Hepatocyte (in vitro differentiated cells): ENCODE results near the gene SYT1. TPM values are rescaled to one million over a fixed set of nuclear protein-coding genes. Genes with fewer than 3 reads are reported as not detected.

Experiments used
- DNase-seq: peaks from one replicate; pipeline ENCODE4 v3.0.0-alpha.2; 2016; ENCODE audit warnings: low spot score
- H2AFZ ChIP-seq: fragments of 200-600 bp; sonication (generic); 2 replicates; pipeline ENCODE4 v1.6.0; 2016; ENCODE audit warnings: antibody characterized with exemption, mild to moderate bottlenecking
- H3K27ac ChIP-seq: fragments of 200-600 bp; sonication (generic); 2 replicates; pipeline ENCODE4 v1.5.1; 2016; ENCODE audit warnings: mild to moderate bottlenecking
- H3K27me3 ChIP-seq: fragments of 200-600 bp; sonication (generic); 2 replicates; pipeline ENCODE4 v1.6.1; 2016
- H3K36me3 ChIP-seq: fragments of 200-600 bp; sonication (generic); replicated peaks from 2 replicates; pipeline ENCODE4 v1.5.1; 2016; ENCODE audit warnings: low read depth; ENCODE audit not compliant: insufficient read depth
- H3K4me1 ChIP-seq: fragments of 200-600 bp; sonication (generic); 2 replicates; pipeline ENCODE4 v1.5.1; 2016; ENCODE audit warnings: mild to moderate bottlenecking, moderate library complexity; ENCODE audit not compliant: insufficient read depth
- H3K4me2 ChIP-seq: fragments of 200-600 bp; sonication (generic); 2 replicates; pipeline ENCODE4 v1.6.0; 2016
- H3K4me3 ChIP-seq: fragments of 200-600 bp; sonication (generic); 2 replicates; pipeline ENCODE4 v1.5.1; 2016; ENCODE audit warnings: mild to moderate bottlenecking
- H3K79me2 ChIP-seq: fragments of 200-600 bp; sonication (generic); 2 replicates; pipeline ENCODE4 v1.6.0; 2017; ENCODE audit warnings: mild to moderate bottlenecking
- H3K9me2 ChIP-seq: fragments of 200-600 bp; sonication (generic); replicated peaks from 2 replicates; pipeline ENCODE4 v1.6.0; 2017; ENCODE audit warnings: mild to moderate bottlenecking; ENCODE audit not compliant: insufficient read depth
- H3K9me3 ChIP-seq: fragments of 200-600 bp; sonication (generic); 2 replicates; pipeline ENCODE4 v1.5.1; 2016; ENCODE audit warnings: low read depth, mild to moderate bottlenecking
- H4K20me1 ChIP-seq: fragments of 200-600 bp; sonication (generic); 2 replicates; pipeline ENCODE4 v1.6.0; 2016; ENCODE audit warnings: mild to moderate bottlenecking; ENCODE audit not compliant: insufficient read depth, poor library complexity, severe bottlenecking
- EZH2 ChIP-seq: fragments of 200-600 bp; sonication (generic); IDR thresholded peaks from 2 replicates; pipeline ENCODE4 v1.6.1; 2016; ENCODE audit warnings: antibody characterized with exemption, mild to moderate bottlenecking, borderline replicate concordance
- EZH2phosphoT487 ChIP-seq: fragments of 200-600 bp; sonication (generic); IDR thresholded peaks from one replicate; pipeline ENCODE4 v1.6.1; 2018; ENCODE audit warnings: antibody characterized with exemption, mild to moderate bottlenecking, low read depth, moderate library complexity; ENCODE audit not compliant: unreplicated experiment, severe bottlenecking
- WGBS: methylation state at CpG from one replicate; pipeline ENCODE4 v1.1.6; 2016; ENCODE audit warnings: low lambda C conversion rate; ENCODE audit errors: missing lambda C conversion rate; 5-methylcytosine and 5-hydroxymethylcytosine counted together
- polyA plus RNA-seq: library from polyadenylated mRNA; unstranded; fragments of >200 nt; fragmentation: Nextera tagmentation; extraction: Ambion mirVana; gene quantifications from 2 replicates; pipeline ENCODE4 v1.2.1, GENCODE V29; 2016
- total RNA-seq: library from RNA; depleted of rRNA; stranded (reverse); fragments of >200 nt; gene quantifications from 2 replicates; pipeline ENCODE4 v1.2.3, GENCODE V29; 2014
- TF ChIP-seq, protein P1 (sequence below): fragments of 200-600 bp; sonication (generic); IDR thresholded peaks from 2 replicates; pipeline ENCODE4 v1.5.1; 2016; ENCODE audit warnings: antibody characterized with exemption, mild to moderate bottlenecking; ENCODE audit not compliant: poor library complexity

SYT1 gene
- total and polyA plus RNA-seq, 2 experiments from 2014 or later: 1.3 to 2.5 TPM

DNA sequence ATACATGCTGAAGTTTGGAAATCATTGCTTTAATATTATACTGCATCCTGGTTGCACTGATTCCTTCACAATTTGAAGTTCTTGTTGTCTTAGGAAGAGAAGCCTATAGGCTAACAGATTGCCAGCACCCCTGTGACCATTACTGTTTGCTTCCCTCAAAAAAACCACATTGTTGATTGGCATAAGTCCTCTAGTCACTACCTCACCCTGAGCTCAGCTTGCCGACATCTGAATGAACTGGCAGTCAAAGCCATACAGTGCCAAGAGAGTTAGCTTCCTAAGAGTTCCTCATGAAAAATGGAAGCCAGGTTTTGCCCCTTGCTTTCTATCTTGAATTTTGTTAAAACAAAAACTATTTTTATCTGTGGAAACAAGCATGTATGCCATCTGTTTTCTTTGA, 276.1 kb downstream of the SYT1 start:
- Histone ChIP-seq H3K36me3 (no peaks in the 10 kb centered on the region), H3K27ac (no peak overlapping the region), H3K4me2 (no peak overlapping the region), H3K9me3 (no peaks in the 10 kb centered on the region), H3K4me1 (no peaks in the 10 kb centered on the region), H2AFZ (no peak overlapping the region), H3K4me3 (no peak overlapping the region), H3K79me2 (no peaks in the 10 kb centered on the region), H4K20me1 (no peaks in the 10 kb centered on the region), H3K9me2 (no peaks in the 10 kb centered on the region), H3K27me3 (no peaks in the 10 kb centered on the region)
- DNase-seq: no peak
- 81% methylated on average over 1 of the region's 1 CpG for WGBS
- TF ChIP-seq EZH2phosphoT487 (no peak), EZH2 (no peak)
- TF ChIP-seq, protein P1, sequence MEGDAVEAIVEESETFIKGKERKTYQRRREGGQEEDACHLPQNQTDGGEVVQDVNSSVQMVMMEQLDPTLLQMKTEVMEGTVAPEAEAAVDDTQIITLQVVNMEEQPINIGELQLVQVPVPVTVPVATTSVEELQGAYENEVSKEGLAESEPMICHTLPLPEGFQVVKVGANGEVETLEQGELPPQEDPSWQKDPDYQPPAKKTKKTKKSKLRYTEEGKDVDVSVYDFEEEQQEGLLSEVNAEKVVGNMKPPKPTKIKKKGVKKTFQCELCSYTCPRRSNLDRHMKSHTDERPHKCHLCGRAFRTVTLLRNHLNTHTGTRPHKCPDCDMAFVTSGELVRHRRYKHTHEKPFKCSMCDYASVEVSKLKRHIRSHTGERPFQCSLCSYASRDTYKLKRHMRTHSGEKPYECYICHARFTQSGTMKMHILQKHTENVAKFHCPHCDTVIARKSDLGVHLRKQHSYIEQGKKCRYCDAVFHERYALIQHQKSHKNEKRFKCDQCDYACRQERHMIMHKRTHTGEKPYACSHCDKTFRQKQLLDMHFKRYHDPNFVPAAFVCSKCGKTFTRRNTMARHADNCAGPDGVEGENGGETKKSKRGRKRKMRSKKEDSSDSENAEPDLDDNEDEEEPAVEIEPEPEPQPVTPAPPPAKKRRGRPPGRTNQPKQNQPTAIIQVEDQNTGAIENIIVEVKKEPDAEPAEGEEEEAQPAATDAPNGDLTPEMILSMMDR: no peak

DNA sequence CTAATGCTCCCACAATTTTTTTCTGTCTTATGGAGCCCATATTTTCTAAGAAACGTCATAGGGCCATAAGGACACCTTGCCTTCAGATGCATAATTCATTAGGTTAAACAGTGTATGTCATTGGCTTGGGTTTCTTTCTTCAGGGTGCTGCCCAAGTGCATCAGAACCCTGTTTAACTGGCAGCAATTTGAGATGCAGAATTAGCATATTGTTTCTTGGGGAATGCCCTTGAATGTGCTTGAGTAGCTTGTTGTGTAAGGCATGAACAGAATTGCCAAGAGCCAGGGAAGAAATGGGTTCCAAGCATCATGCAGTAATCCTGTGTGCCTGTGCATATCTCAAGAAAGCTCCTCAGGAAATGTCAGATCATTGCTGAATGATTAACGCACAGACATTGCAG, 277.2 kb downstream of the SYT1 start:
- Histone ChIP-seq H3K27me3 (no peaks in the 10 kb centered on the region), H3K9me3 (no peaks in the 10 kb centered on the region), H3K4me3 (no peak overlapping the region), H3K4me1 (no peaks in the 10 kb centered on the region), H2AFZ (no peak overlapping the region), H3K79me2 (no peaks in the 10 kb centered on the region), H3K27ac (no peak overlapping the region), H4K20me1 (no peaks in the 10 kb centered on the region), H3K9me2 (no peaks in the 10 kb centered on the region), H3K4me2 (no peak overlapping the region), H3K36me3 (no peaks in the 10 kb centered on the region)
- 86% methylated on average over 2 of the region's 2 CpGs for WGBS
- TF ChIP-seq EZH2: no peak
- no peak for TF ChIP-seq EZH2phosphoT487
- TF ChIP-seq, protein P1: no peak
- no peak for DNase-seq

DNA sequence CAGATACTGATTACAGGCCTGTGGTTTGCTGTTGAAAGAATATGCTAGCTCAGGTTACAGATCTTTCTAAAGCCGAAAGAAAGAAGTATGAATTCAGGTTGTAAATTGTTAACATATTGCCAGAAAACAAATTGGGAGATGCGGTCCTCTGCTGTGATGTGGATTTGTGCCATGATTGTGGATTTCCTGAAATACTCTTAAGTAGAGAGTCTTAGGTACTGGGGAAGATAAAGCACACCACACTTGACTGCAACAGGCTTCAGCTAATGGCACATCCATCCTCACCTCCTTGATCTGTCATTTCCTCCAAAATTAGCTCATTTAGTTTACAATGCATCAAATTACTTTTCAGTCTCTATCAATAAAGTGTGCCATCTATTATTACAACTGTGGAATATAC, 279.2 kb downstream of the SYT1 start:
- Histone ChIP-seq H3K4me2 (no peak overlapping the region), H3K36me3 (no peaks in the 10 kb centered on the region), H3K27ac (no peak overlapping the region), H4K20me1 (no peaks in the 10 kb centered on the region), H3K4me1 (no peaks in the 10 kb centered on the region), H3K9me3 (no peaks in the 10 kb centered on the region), H3K27me3 (no peaks in the 10 kb centered on the region), H3K9me2 (no peaks in the 10 kb centered on the region), H3K79me2 (no peaks in the 10 kb centered on the region), H2AFZ (no peak overlapping the region), H3K4me3 (no peak overlapping the region)
- TF ChIP-seq, protein P1: no peak
- TF ChIP-seq EZH2: no peak
- no peak for TF ChIP-seq EZH2phosphoT487
- 55% methylated on average over 2 of the region's 2 CpGs for WGBS
- DNase-seq: no peak

DNA sequence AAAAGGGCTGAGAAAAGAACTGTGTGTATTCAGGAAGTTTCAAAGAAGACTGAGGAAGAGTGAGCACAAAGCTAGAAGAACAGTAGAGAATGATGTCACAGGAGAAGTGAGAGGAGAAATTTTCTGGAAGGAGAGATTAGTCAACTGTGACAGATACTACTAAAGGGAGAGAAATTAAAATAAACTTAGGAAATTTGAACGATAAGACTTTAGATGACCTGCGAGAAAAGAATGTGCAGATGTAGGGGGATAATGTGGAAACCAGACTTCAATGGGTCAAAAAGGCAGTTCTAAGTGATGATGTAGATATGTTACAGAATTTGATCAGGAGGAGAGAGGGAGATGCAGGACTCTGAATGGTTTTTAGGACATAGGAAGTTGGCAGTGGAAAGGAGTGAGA, 287.4 kb downstream of the SYT1 start:
- WGBS: 89% methylated on average over 2 of the region's 2 CpGs
- Histone ChIP-seq H2AFZ (no peak overlapping the region), H3K27ac (no peak overlapping the region), H3K79me2 (no peaks in the 10 kb centered on the region), H3K9me2 (no peaks in the 10 kb centered on the region), H4K20me1 (no peaks in the 10 kb centered on the region), H3K4me2 (no peak overlapping the region), H3K4me3 (no peak overlapping the region), H3K36me3 (no peaks in the 10 kb centered on the region), H3K27me3 (no peaks in the 10 kb centered on the region), H3K9me3 (no peaks in the 10 kb centered on the region), H3K4me1 (peaks cover 6% of the 10 kb centered on the region)
- DNase-seq: no peak
- TF ChIP-seq, protein P1: no peak
- TF ChIP-seq EZH2phosphoT487: no peak
- TF ChIP-seq EZH2: no peak
